Right lobe of liver (tissue), 4 donors: ENCODE data around the gene CCDC112.

Source experiments
- POLR2A ChIP-seq: fragments of 450-650 bp; IDR thresholded peaks from one replicate; pipeline ENCODE4 v1.6.1; 2017; ENCODE audit warnings: antibody characterized with exemption, mild to moderate bottlenecking
- TF ChIP-seq, protein P1 (sequence below), 4 donors: fragments of 200-600 bp in 3 of 4; fragments of 450-650 bp in 1 of 4; IDR thresholded peaks; one replicate each; pipeline versions ENCODE4 v1.5.1 to v1.8.0; 2016 to 2022; ENCODE audit warnings: antibody characterized with exemption in 4 of 4, mild to moderate bottlenecking in 2 of 4
- donor health status: DM: no; HTN: no; CAD: no.
- donor health status: DM: no; HTN: no; CAD: no.
- donor health status: DM: no; HTN: yes; CAD: no.

DNA sequence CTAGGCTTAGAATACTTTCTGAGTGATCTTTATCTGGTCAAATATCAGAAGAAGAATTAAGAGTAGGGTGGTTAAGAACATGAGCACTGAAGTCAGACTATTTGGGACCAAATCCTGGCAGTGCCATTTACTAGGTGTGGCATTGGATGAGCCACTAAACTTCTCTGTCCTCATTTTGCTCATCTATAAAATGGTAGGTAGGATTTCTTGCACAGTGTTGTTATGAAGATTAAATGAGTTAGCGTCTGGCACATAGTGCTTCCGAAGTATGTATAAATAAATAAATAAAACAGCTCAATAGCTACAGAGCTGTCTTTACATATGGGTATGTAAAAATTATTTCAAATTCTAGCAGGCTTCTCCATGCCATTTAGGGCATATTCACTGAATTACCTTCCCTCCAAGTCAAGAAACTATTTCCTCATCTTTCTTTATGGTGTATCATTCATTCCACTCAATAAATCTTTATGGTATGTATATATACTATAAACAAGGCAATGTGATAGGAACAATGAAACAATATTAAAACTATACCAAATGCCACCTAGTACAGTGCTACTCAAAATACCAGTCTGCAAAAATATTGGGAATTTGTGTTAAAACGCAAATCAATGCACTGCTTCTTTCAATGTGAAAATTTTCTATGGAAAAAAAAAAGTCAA lies 24.0 kb downstream of the CCDC112 start:
- TF ChIP-seq POLR2A, result no peak
- TF ChIP-seq, protein P1, sequence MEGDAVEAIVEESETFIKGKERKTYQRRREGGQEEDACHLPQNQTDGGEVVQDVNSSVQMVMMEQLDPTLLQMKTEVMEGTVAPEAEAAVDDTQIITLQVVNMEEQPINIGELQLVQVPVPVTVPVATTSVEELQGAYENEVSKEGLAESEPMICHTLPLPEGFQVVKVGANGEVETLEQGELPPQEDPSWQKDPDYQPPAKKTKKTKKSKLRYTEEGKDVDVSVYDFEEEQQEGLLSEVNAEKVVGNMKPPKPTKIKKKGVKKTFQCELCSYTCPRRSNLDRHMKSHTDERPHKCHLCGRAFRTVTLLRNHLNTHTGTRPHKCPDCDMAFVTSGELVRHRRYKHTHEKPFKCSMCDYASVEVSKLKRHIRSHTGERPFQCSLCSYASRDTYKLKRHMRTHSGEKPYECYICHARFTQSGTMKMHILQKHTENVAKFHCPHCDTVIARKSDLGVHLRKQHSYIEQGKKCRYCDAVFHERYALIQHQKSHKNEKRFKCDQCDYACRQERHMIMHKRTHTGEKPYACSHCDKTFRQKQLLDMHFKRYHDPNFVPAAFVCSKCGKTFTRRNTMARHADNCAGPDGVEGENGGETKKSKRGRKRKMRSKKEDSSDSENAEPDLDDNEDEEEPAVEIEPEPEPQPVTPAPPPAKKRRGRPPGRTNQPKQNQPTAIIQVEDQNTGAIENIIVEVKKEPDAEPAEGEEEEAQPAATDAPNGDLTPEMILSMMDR (IDR thresholded peaks at IDR 0.05), result no peak
